ENCODE measurements around the gene TUBB4A.
"Not testable (repeated sequence)": the region's sequence is repeated elsewhere in the genome, so short reads cannot be mapped to it uniquely, and the experiment has no call there.

TUBB4A gene

GRCh38 chr19:6501740-6502648 lies at the start of gene TUBB4A:
Gene TUBB4A (minus strand): TSS chr19:6502309. CDS start chr19:6502212, 97 bp downstream.
- DNase-seq, result peak in 1 of 4 experiments; percentile 32

GRCh38 chr19:6551091-6551490 lies 49.0 kb upstream of the TUBB4A start:
- no peak for DNase-seq

DNA sequence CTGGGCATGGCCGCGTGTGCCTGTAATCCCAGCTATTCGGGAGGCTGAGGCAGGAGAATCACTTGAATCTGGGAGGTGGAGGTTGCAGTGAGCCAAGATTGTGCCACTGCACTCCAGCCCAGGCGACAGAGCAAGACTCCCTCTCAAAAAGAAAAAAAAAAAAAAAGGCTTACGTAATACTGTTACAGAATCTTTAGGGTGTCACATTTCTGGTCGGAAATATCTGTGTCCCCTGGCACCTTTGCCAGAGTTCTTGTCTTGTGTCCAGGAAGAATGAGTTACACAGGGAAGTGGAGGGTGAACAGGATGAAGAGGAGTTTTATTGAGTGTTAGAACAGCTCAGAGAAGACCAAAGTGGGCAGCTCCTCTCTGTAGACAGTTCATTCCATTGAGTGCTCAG lies 48.6 kb upstream of the TUBB4A start:
- DNase-seq, result not testable (repeated sequence)

DNA sequence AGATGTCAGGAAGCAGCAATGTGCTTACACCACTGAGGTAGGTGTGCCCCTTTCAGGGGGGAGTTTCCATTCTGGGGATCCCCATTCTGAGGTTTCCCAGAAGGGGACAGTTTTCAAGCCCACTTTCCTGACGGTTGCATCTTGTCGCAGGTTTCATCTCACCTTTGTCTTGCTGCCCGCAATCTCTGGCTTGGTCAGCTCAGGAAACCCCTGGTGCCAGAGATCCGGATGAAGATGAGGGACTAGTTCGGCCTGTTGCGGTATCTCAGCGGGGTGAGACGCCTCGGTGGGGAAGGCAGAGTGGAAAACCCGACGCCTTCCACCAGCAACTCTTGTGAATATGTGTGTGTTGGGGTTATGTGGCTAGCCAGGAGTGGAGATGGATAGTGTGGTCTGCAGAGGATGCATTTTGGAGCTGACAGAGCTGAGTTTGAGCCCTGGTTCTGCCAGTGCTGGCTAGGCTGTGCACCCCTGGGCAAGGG lies 41.8 kb upstream of the TUBB4A start:
- DNase-seq, result no peak

GRCh38 chr19:6540918-6541689 lies 39.0 kb upstream of the TUBB4A start:
- no peak for DNase-seq

DNA sequence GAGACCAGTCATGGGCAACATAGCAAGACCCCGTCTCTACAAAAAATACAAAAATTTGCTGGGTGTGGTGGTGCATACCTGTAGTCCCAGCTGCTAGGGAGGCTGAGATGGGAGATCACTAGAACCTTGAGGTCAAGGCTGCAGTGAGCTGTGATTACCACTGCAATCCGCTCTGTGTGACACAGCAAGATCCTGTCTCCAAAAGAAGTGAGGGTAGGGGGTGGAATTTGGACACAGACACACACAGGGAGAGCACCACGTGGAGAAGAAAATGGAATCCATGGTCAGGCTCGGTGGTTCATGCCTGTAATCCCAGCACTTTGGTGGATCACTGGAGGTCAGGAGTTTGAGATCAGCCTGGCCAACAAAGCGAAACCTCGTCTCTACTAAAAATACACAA lies 37.4 kb upstream of the TUBB4A start:
- no peak for DNase-seq

- DNase-seq, result no peak
Observed at GRCh38 chr19:6535558-6536137, 33.5 kb upstream of the TUBB4A start.

DNA sequence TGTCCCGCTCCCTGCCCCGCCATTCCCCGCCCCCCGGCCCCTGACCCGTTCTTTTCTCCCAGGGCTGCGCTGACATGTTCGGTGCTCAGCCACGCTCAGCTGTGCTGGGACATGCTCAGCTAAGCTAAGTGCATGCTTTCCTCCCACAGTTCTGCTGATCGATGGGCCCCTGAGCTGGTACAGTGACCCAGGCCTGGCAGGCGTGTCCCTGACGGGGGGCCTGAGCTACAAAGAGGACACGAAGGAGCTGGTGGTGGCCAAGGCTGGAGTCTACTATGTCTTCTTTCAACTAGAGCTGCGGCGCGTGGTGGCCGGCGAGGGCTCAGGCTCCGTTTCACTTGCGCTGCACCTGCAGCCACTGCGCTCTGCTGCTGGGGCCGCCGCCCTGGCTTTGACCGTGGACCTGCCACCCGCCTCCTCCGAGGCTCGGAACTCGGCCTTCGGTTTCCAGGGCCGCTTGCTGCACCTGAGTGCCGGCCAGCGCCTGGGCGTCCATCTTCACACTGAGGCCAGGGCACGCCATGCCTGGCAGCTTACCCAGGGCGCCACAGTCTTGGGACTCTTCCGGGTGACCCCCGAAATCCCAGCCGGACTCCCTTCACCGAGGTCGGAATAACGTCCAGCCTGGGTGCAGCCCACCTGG lies 32.5 kb upstream of the TUBB4A start:
- no peak for DNase-seq

- no peak for DNase-seq
Observed at GRCh38 chr19:6533746-6534418, 31.8 kb upstream of the TUBB4A start.

GRCh38 chr19:6533000-6533328 lies 30.9 kb upstream of the TUBB4A start:
- no peak for DNase-seq

- DNase-seq, result no peak
Observed at GRCh38 chr19:6532244-6532999, 30.3 kb upstream of the TUBB4A start.

DNA sequence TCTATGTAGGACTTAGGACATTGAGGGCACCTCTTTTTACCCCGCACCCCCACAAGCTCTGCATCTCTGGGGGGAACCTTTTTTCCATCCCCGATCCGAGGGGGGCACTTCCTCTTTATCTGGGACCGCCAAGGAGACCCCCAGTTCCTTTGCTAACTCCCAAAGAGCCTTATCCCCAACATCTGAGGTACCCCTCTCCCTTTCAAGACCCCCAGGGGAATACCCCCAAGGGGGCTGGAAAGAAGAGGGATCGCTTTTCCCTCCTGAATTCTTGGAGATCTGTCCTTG lies 29.8 kb upstream of the TUBB4A start:
- DNase-seq, result no peak

DNA sequence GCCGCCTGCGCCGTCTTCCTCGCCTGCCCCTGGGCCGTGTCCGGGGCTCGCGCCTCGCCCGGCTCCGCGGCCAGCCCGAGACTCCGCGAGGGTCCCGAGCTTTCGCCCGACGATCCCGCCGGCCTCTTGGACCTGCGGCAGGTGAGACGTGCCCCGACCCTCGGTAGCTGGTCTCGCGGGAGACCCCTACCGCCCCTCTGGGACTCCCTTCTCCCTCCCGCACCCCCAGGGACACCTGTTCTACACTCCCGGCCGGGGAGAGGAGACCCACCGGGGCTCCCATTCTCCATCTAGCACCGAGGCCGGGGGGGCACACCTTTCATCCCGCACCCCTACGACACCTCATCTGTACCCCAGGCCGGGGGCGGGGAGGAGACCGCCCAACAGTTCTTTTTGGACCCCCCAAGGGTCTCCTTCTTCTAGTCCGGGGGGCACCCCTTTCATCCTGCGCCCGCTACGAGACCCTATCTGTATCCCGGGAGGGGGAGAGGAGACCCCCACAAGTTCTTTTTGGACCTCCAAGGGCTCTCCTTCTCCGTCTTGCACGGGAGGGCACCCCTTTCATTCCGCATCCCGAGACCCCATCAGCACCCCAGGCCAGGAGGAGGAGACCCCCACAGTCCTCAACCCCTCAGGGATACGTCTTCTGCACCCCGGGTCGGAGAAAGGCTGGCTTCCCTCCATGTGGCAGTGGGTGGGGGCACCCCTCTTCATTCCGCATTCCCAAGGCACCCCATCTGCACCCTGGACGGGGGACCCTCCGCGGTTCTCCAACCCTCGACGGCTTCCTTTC lies 29.2 kb upstream of the TUBB4A start:
- DNase-seq, result no peak

- DNase-seq, result peak; percentile 59 to 66 (median 62)
Observed at GRCh38 chr19:6530386-6531162, 28.5 kb upstream of the TUBB4A start, which contains the start of gene TNFSF9. Gene TNFSF9 (plus strand): TSS chr19:6531026. CDS start chr19:6531037, 11 bp downstream.

DNA sequence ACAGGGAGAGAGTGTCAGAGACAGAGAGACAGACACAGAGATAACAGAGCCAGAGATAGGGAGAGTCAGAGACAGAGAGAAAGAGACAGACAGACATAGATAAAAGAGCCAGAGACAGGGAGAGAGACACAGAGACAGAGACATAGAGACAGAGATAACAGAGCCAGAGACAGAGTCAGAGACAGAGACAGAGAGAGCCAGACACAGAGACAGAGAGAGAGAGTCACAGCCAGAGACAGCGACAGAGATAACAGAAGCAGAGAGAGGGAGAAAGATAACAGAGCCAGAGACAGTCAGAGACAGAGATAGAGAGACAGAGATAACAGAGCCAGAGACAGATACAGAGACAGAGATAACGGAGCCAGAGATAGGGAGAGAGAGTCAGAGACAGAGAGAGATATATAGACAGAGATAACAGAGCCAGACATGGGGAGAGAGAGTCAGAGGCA lies 27.9 kb upstream of the TUBB4A start:
- DNase-seq, result no peak

DNA sequence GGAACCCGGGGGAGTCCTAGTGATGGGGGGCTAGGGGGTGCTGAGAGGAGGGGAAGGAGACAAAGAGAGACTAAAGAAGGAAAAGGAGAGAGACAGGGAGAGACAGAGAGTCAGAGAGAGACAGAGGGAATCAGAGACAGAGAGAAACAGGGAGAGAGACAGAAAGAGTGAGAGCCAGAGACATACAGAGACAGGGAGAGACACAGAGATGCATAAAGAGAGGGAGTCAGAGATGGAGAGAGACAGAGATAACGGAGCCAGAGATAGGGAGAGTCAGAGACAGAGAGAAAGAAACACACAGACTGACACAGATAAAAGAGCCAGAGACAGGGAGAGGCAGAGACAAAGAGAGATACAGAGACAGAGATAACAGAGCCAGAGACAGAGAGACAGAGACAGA lies 27.2 kb upstream of the TUBB4A start:
- DNase-seq, result no peak

- DNase-seq, result no peak
Observed at GRCh38 chr19:6528544-6529121, 26.5 kb upstream of the TUBB4A start.

GRCh38 chr19:6527893-6528543 lies 25.9 kb upstream of the TUBB4A start:
- DNase-seq, result no peak

DNA sequence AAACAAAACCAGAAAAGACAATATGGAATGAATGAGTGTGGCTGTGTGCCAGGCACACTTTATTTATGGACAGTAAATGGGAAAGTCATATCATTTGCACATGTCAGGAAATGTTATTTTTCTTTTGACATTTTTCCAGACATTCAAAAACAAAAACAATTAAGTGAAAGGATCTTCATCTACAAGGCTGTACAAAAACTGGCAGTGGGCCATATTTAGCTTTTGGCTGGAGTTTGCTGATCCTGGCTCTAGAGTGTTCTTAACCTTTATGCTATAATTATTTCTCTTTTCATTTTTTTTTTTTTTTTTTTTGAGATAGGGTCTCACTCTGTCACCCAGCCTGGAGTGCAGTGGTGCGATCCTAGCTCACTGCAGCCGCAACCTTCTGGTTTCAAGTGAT lies 22.2 kb upstream of the TUBB4A start:
- DNase-seq, result no peak
